GM19238 (cell line): ENCODE results near the gene COPE.
A peak's percentile ranks its signal among the peaks of the same experiment; 100 is the strongest.
"Not testable (repeated sequence)": the region's sequence is repeated elsewhere in the genome, so short reads cannot be mapped to it uniquely, and the experiment has no call there.

Source experiments
- DNase-seq: peaks from one replicate; pipeline ENCODE4 v3.0.0; 2011; ENCODE audit warnings: low spot score; ENCODE audit not compliant: insufficient read length

Gene COPE

GRCh38 chr19:18919086-18919899 is at the start of gene COPE, which contains the start of gene DDX49:
Gene COPE (minus strand): TSS chr19:18919387. CDS start chr19:18919348, 39 bp downstream.
Gene DDX49 (plus strand): TSS chr19:18919715. CDS start chr19:18919742, 27 bp downstream.
- peak; percentile 99 for DNase-seq

DNA sequence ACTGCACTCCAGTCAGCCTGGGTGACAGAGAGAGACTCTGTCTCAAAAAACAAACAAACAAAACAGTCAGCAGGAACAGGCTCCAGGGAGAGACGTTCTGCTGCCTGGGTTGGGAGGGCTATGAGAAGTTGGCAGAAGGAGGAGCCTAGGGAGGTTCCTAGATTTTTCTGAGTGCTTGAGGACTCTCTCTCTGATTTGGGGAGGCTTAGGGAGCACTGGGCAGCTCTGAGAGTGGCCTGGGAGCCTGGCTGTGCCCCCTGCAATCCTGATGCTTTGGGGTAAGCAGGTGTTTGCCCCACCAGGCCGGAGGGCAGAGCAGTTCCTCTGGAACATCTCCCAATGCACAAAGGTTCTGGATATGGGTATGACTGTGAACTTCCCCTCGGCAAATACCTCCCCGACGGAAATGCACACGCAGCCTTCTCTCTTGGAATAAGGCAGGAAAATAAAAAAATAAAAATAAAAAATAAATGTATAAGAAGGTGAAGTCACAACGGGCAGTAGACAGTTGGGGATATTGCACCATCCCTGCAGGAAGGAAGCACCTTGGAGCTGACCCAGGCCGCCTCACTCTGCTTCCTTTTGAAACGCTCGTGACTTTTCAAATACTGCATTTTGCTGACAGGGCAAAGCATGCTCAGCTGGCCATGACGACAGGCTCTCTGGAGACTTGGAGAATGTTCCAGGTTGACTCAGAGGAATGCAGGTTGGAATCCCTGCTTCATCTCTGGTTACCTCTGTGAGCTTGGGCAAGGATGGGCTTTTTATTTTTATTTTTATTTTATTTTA is 48.4 kb upstream of the COPE start:
- DNase-seq, result no peak

DNA sequence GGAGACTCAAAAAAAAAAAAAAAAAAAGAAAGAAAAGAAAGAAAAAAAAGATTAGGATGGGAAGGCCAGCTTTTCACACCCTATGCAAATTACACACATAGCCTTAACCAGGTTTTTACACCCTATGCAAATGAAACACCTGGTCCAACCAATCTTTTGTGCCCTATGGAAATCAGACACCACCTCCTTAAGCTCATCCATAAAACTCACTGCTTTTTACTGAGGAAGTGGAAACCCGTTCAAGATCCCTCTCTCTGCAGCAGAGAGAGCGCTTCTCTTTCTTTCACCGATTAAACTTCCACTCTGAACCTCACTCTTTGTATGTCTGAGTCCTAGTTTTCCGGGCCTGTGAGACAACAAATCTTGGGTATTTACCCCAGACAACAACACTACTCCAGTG is 47.1 kb upstream of the COPE start:
- DNase-seq, result no peak

- DNase-seq, result no peak
Observed at GRCh38 chr19:18964121-18964520, 44.9 kb upstream of the COPE start.

DNA sequence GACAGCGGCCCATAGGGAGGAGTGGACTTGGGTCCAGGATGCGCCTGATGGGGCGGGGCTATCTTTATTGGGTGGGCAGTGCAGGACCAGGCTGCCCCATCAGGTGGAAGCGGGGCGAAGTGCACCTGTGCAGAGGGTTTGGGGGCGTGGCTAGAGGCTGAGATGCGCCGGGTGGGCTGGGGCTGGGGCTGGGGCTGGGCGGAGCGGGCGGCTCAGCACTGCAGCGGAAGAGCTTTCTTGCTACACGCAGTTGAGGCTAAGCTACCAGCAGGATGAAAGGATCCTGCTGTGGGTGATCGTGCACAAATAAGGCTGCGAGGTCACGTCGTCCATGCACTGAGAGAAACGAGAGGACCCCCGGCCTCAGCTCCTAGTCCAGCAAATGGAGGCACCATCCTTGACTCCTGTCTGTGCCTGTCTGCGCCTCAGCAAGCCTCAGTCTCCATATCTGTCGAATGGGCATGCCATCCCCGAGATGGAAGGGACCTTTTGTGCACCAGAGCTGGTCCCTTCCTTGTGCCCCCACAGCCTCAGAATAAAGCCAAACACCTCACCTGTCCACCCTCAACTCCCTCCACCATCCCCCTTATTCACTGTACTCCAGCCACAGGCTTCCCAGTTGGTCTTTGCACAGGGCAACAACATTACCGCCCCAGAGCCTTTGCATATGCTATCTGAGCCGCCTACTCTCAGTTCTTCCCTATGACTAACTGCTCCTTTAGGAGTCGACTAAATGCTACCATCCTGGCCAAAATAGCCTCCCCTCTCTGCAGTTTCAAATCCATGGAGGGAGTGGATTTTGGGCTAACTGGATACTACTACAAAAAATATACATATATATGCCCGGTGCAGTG is 42.8 kb upstream of the COPE start:
- DNase-seq, result no peak

DNA sequence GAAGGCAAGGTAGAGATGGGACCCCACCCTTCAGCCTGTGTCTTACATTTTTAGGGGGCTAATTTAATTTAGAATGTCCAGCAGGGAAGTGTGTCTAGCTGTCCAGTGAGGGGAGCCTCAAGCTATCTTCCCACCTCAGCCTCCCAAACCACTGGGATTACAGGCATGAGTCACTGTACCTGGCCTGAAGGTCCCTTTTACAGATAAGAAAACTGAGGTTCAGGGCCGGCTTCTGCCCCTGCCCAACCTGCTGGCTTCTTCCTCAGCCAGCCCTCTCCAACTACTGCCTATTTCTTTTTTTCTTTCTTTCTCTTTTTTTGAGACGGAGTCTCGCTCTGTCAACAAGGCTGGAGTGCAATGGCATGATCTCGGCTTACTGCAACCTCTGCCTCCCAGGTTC is 41.2 kb upstream of the COPE start:
- DNase-seq, result no peak

- DNase-seq, result no peak
Observed at GRCh38 chr19:18955042-18955441, 35.9 kb upstream of the COPE start.

DNA sequence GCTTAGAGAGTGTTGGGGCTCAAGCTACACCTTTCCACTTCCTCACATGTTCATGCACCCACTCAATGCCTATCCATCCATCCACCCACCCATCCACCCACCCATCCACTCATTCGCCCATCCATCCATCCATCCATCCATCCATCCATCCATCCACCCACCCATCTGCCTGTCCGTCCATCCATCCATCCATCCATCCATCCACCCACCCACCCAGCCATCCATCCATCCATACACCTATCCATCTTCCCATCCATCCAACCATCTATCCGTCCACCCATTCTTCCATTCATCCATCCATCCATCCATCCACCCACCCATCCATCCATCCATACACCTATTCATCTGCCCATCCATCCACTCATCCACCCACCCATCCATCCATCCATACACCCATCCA is 34.9 kb upstream of the COPE start:
- DNase-seq, result no peak

DNA sequence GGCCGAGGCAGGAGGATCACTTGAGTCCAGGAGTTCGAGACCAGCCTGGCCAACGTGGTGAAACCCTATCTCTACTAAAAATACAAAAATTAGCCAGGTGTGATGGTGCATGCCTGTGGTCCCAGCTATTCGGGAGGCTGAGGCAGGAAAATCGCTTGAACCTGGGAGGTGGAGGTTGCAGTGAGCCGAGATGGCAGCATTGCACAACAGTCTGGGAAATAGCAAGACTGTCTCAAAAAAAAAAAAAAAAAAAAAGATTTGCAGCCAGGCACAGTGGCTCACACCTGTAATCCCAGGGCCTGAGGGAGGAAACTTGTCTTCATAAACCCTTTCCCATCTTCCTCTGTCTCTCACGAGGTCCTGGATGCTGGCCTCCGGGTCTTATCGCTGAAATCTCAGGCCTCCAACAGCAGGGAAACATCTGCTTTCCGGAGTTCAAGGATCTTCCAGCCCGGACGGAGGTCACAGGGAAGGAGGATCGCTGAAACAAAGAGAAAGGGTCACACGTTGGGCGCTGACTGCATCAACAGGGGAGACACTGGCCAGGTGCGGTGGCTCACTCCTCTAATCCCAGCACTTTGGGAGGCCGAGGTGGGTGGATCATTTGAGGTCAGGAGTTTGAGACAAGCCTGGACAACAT is 33.3 kb upstream of the COPE start:
- not testable (repeated sequence) for DNase-seq

DNA sequence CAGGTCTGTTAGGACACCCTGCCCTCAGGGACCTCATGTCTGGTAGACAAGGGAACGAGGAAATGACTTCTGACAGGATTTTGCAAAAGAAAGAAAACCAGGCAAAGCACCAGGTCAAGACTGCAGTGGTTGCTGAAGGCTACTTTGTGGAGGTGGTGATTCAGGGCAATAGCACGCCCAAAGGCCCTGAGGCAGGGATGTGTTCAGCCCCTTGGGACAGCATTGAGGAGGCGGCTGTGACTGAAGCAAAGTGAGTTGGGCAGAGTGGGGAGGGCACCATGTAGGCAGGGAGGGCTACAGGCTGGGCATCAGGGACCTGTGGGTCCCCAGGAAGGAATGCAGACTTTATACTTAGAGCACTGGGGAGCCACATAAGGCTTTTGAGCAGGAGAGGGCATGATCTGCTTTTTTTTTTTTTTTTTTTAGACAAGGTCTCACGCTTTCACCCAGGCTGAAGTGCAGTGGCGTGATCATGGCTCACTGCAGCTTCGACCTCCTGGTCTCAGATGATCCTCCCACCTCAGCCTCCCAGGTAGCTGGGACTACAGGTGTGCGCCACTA is 32.6 kb upstream of the COPE start:
- DNase-seq, result no peak

GRCh38 chr19:18949858-18950257 is 30.7 kb upstream of the COPE start:
- DNase-seq, result no peak

DNA sequence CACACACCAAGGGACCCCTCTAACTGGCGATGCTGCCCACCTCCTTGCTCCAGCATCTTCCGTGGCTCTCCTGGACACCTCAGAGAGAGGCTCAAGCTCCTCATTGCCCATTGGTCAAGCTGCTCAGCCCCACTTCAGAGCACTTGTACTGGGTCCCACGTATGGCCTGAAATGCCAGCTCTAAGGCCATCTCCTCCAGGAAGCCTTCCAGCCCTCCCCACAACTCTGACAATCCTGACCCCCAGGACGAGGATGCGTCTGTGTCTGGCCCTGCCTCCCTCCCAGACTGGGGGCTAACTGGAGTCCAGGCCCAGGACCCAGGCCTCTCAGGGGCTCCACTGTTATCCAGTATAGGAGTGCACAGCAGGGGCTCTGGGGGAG is 29.8 kb upstream of the COPE start:
- no peak for DNase-seq

GRCh38 chr19:18948075-18948975 is 29.1 kb upstream of the COPE start:
- no peak for DNase-seq

- no peak for DNase-seq
Observed at GRCh38 chr19:18946918-18947317, 27.7 kb upstream of the COPE start.

DNA sequence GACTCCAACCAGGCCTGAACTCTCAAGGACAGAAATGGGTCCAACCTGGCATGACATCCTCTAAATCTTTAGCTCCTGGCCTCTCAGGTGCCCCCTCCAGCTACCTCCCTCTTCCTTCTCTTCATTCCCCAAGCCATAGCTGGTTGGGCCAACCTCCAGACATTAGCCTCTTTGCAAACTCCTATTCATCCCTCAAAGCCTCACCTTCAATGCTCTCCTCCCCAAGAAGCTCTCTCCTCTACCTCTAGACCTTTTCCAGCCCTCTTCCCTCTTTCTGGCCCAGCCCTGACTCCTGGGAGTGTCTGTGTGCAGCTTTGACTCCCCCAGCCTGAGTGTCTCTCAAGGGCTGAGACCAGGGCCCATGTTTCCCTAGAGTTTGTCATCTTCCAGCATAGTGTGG is 27.1 kb upstream of the COPE start:
- no peak for DNase-seq

- DNase-seq, result no peak
Observed at GRCh38 chr19:18945297-18945696, 26.1 kb upstream of the COPE start.

- DNase-seq, result no peak
Observed at GRCh38 chr19:18943465-18943864, 24.3 kb upstream of the COPE start.

DNA sequence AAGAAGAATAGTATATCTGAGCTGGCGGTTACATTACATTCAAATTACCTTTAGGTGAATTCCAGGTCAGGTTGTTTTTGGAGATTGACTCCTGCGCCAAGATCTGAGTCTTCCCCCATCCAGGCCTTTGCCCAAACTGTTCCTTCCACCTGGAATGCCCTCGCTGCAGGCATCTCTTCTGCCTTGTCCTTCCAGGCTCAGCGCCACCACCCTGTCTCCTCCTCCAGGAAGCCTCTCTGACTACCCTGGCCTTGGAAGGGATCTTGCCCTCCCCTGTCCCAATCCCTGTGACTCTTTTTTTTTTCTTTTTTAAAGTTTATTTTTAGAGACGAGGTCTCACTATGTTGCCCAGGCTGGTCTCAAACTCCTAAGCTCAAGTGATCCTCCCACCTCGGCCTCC is 23.5 kb upstream of the COPE start:
- no peak for DNase-seq

DNA sequence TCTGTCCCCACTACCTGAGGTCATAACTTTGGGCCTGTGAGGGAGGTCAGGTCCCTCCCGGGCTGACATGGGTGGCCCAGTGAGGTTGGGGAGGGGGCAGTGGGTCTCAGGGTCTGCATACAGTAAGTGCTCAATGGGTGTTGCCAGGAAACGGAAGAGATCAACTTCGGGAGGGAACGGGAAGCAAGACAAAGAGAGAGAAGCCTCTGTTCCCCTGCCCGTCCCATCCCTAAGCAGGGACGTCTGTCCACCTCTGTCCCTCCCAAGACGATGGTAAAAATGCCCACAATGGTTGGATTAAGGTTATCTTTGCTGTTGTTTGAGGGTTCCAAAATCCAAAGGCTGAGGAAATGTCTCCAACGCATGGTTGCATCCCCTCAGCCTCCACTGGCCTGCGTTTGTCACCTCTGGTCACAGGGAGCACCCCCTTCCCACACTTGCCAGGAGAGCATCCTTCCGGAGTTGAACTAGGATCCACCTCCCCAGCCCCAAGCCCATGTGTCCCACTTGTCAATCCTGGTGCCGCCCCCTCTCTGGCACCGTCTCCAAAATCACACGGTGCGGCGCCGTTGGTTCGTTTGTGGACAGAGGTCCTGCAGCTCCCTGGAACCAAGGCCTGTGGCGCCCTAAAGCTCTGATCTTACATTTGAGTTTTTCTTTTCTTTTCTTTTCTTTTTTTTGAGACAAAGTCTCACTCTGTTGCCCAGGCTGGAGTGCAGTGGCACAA is 22.6 kb upstream of the COPE start:
- no peak for DNase-seq
